VCaP (cell line): ENCODE measurements around the gene TTC34.
A peak's percentile ranks its signal among the peaks of the same experiment; 100 is the strongest.

ENCODE experiments used
- H3K27ac ChIP-seq: fragments of 450-650 bp; 2 replicates; pipeline ENCODE4 v1.5.1; 2017
- TF ChIP-seq, protein P1 (sequence below): fragments of 450-650 bp; conservative IDR thresholded peaks from 2 replicates; pipeline ENCODE4 v1.5.1; 2017; ENCODE audit warnings: mild to moderate bottlenecking, moderate library complexity

Gene TTC34

DNA sequence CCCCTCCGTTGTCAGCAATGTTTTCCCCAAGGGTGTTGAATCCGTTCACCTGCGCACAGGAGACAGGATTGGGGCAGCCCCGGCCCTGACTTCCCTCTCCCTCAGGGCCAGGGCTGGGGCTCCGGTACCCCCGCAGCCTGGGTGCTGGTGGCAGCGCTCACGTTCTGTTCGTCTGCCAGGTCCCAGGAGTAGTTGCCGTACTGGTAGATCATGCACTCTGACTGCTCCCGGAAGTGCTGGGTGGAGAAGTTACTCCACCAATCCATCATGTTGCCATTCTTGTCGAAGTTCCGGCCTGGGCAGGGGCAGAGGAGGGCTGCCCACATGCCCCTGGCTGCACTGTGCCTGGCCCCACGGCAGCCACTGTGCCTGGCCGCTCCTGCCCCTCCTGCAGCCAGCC, 208.8 kb downstream of the TTC34 start:
- TF ChIP-seq, protein P1, sequence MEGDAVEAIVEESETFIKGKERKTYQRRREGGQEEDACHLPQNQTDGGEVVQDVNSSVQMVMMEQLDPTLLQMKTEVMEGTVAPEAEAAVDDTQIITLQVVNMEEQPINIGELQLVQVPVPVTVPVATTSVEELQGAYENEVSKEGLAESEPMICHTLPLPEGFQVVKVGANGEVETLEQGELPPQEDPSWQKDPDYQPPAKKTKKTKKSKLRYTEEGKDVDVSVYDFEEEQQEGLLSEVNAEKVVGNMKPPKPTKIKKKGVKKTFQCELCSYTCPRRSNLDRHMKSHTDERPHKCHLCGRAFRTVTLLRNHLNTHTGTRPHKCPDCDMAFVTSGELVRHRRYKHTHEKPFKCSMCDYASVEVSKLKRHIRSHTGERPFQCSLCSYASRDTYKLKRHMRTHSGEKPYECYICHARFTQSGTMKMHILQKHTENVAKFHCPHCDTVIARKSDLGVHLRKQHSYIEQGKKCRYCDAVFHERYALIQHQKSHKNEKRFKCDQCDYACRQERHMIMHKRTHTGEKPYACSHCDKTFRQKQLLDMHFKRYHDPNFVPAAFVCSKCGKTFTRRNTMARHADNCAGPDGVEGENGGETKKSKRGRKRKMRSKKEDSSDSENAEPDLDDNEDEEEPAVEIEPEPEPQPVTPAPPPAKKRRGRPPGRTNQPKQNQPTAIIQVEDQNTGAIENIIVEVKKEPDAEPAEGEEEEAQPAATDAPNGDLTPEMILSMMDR = no peak
- peak overlapping the region; percentile 52 for H3K27ac ChIP-seq

DNA sequence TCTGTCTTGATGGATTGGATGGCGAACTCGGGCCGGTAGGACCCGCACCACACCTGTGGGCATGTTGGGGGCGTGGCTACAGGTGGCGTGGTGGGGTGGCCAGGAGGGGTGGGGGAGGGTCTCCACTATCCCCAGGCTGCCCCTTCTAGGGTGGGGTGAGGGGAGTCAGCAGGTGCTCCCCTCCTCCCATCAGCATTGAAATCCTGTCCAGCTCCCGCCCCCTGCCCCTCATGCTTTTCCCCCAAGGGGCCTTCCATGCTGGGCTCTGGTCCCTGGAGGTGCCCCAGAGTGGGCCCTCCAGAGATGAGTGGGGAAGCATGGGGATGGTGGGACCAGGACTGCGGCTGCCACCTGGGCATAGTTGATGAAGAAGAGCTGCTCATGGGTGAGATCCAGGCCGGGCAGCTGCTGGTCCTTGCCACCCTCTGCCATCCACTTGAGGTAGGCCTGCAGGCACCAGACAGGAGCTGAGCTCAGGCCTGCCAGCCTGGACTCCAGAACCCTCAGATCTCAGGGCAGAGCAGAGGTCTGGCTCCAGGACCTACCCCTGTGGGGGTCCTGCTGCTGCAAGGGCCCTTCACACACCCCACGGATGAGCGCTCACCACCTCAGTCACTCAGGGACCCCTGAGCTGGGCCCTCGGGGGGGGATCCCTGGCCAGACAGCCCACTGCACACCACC, 209.8 kb downstream of the TTC34 start:
- TF ChIP-seq, protein P1 = no peak
- H3K27ac ChIP-seq = no peak overlapping the region

DNA sequence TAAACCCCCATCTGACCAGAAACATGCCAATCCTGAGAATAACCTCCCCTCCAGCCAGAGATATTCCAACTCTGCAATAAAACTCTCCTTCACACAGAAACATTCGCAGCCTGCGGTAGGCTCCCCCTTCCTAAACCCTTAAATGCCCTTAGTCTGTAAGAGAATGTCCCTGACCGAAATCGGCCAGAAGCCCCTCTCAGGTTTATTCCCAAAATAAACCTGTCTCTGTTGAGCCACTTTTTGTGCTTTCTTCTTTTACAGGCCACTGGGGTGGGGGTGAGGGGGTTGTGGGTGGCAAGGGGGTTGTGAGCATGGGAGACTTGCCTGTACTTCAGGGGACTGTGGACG, 210.3 kb downstream of the TTC34 start:
- H3K27ac ChIP-seq = no peak overlapping the region
- TF ChIP-seq, protein P1 = no peak

DNA sequence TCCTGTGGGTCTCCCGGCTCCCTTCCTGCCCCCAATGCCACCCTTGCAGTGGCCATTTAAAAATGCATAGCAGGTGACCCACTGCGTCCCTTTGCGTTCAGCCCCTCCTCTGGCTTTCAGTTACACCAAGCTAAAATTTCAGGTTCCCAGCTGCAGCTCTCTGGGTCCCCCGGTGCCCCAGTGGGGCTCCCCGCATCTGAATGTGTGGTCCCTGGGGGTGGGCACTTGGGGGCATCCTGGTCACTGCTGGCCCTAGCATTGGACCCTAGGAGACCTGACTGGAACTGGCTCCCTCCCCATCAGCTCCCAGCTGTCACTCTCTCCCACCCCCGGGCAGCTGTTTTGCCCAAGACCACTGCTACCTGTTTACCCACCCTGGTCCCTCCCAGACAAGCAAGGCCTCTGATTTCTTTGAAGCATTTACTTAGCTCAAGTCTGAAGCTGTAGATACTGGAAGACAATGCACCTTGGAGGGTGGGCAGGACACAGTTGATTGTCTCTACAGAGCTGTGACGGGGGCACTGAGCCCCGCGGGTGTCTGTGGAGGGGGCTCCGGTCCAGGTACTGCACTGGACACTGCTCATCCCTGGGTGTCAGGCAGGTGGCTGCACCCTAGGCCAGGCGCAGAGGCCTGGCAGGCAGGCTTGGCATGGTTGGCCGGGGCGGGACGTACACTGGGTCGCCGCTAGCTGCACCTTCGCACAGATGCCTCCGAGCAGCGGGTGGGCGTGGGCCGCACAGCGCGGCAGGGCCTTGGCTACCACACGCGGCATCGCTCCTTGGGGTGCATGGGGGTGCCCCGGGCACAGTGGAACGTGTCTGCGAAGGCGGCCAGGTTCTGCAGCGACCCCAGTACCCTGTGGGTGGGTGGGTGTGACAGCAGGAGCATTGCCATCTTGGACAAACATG, 211.0 kb downstream of the TTC34 start:
- TF ChIP-seq, protein P1 = no peak
- no peak overlapping the region for H3K27ac ChIP-seq

DNA sequence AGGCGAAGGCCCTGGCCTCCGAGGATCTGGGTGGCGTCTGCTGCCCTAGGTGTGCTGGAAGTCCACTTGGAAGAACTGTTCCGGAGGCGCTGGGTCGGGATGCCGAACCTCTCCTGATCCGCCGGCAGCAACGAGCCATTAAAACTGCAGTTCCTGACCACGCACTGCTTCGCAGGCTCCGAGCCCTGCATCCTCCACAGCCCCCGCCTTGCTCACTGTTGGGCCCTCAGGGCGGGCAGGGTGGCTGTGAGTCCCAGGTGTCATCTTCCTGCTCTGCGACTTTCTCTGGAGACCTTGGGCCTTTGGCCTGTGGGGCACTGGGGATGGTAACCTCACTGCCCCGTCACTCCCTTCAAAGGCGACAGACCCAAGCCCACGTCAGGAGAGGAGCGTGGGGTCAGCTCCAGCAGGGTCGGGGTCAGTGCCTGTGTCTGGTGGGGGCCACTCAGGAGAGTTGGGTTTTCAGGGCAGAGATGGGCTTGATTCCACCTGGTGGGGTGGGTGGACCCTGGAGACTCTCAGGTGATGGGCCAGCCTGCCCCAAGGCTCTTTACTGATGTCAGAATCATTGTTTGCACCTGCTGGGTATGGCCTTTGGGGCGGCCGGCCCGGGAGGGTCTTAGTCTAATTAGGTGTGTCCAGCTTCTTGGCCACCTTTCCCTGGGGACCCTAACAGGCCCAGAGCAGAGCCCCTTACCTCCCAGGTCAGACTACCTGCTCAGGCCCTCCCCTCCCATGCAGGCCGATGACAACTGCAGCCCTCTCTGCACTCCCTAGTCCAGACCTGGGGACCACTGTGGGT, 211.9 kb downstream of the TTC34 start:
- no peak overlapping the region for H3K27ac ChIP-seq
- TF ChIP-seq, protein P1 = no peak

DNA sequence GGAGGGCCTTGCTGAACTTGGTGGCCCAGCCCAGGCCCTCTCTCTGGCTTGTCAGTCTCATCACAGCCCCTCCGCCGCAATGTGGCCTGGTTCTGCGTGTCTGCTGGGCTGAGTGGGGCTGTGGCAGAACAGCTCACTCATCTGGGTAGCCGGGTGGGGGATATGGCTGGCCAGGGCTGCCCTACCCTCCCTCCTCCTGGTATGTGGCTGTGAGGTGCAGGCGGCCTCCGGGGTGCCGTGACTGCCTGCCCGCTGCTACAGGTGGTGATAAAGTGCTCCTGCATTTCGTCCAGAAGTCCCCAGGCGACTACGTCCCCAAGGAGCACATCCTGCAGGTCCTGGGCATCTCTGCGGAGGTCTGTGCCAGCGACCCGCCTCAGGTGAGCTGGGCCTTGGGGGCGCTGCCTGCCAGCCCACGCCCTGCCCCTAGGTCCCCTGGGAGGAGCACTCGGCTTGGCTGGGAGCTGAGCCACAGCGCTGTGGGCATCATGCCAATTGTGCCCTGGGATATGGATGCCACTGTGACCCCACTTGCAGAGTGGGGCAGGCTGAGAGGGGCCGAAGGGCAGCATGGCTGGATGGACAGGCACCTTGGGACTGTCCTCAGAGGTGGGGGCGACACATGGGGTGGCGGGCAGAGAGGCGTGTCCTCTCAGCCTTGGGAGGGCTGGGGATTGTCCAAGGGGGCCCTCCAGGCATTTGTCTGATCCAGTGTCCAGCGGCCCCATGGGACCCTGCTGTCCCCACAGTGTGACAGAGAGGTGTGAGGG, 212.6 kb downstream of the TTC34 start:
- no peak overlapping the region for H3K27ac ChIP-seq
- TF ChIP-seq, protein P1 = no peak
